ENCODE results near the gene PRL. TPM values are rescaled to one million over a fixed set of nuclear protein-coding genes. Genes with fewer than 3 reads are reported as not detected.

Gene PRL
- total and polyA plus RNA-seq, 4 donors = not detected

- Histone ChIP-seq H3K9ac (ENCODE audit: low read depth in 1 of 2, low read length in 2 of 2) (no peak overlapping the region), H3K27ac (ENCODE audit: low read depth in 1 of 2, low read length in 2 of 2) (no peak overlapping the region), H3K27me3 (ENCODE audit: control insufficient read depth in 4 of 4, insufficient read depth in 4 of 4, low read length in 3 of 4) (no peaks in the 10 kb centered on the region), H3K4me3 (ENCODE audit: low read depth in 1 of 3, low read length in 3 of 3) (no peak overlapping the region), H3K36me3 (ENCODE audit: control insufficient read depth in 4 of 4, insufficient read depth in 3 of 4, low read depth in 1 of 4, low read length in 3 of 4) (no peaks in the 10 kb centered on the region), H3K9me3 (ENCODE audit: control insufficient read depth in 4 of 4, low read length in 3 of 4) (no peaks in the 10 kb centered on the region), H3K4me1 (ENCODE audit: control insufficient read depth in 4 of 4, insufficient read depth in 4 of 4, low read length in 3 of 4) (no peaks in the 10 kb centered on the region)
- TF ChIP-seq GABPA (IDR thresholded peaks at IDR 0.05 in 1 of 2, conservative IDR thresholded peaks at IDR 0.05 in 1 of 2) = no peak
- no peak for TF ChIP-seq NR2F2 (IDR thresholded peaks at IDR 0.05)
- no peak for TF ChIP-seq FOXA1 (IDR thresholded peaks at IDR 0.05)
- TF ChIP-seq FOXA2 (IDR thresholded peaks at IDR 0.05) = no peak
- TF ChIP-seq HNF4G (IDR thresholded peaks at IDR 0.05) = no peak
- TF ChIP-seq EGR1 (IDR thresholded peaks at IDR 0.05; ENCODE audit: low read depth in 2 of 2) = no peak
- no peak for TF ChIP-seq ATF3 (IDR thresholded peaks at IDR 0.05)
- TF ChIP-seq JUND (IDR thresholded peaks at IDR 0.05) = no peak
- no peak for TF ChIP-seq RAD21 (IDR thresholded peaks at IDR 0.05)
- no peak for TF ChIP-seq HNF4A (conservative IDR thresholded peaks at IDR 0.05)
- TF ChIP-seq MAX (IDR thresholded peaks at IDR 0.05) = no peak
- TF ChIP-seq TAF1 (conservative IDR thresholded peaks at IDR 0.05) = no peak
- TF ChIP-seq SP1 (IDR thresholded peaks at IDR 0.05) = no peak
- no peak for TF ChIP-seq YY1 (IDR thresholded peaks at IDR 0.05)
- no peak for TF ChIP-seq REST (IDR thresholded peaks at IDR 0.05)
- no peak for TF ChIP-seq CTCF (IDR thresholded peaks at IDR 0.05; ENCODE audit: low read depth, low read length, missing input control)
- no peak for TF ChIP-seq RXRA (IDR thresholded peaks at IDR 0.05)
- TF ChIP-seq ZBTB33 (IDR thresholded peaks at IDR 0.05) = no peak
- WGBS = 78% methylated on average over 2 of the region's 2 CpGs
- no peak for DNase-seq (ENCODE audit: low spot score)
These were observed 33.1 kb downstream of the PRL start for GRCh38 chr6:22263748-22264147.

Data from liver (tissue), 9 donors.